OCI-LY1 (cell line): Measurements from ENCODE around the gene BHMT.

Experiments used
- H2AFZ ChIP-seq: fragments of 200-600 bp; sonication (generic), shearing (Covaris generic); 2 replicates; pipeline ENCODE4 v1.6.0; 2014; ENCODE audit warnings: antibody characterized with exemption, mild to moderate bottlenecking, low read length
- H3F3A ChIP-seq: fragments of 200-600 bp; sonication (generic), shearing (Covaris generic); 2 replicates; pipeline ENCODE4 v1.6.0; 2014; ENCODE audit warnings: mild to moderate bottlenecking, antibody characterized with exemption, low read length, moderate library complexity; ENCODE audit not compliant: insufficient read depth
- H3K27ac ChIP-seq: fragments of 200-600 bp; sonication (generic); 2 replicates; pipeline ENCODE4 v1.5.1; 2014; ENCODE audit warnings: low read length, mixed run types, mild to moderate bottlenecking, low read depth; ENCODE audit not compliant: poor library complexity, severe bottlenecking
- H3K27me3 ChIP-seq: fragments of 200-600 bp; sonication (generic); 2 replicates; pipeline ENCODE4 v1.6.0; 2014; ENCODE audit warnings: antibody characterized with exemption, mild to moderate bottlenecking, low read length, moderate library complexity; ENCODE audit not compliant: insufficient read depth
- H3K36me3 ChIP-seq: fragments of 200-600 bp; sonication (generic); 2 replicates; pipeline ENCODE4 v1.6.1; 2014; ENCODE audit warnings: mild to moderate bottlenecking, antibody characterized with exemption, low read length, moderate library complexity, mixed read lengths; ENCODE audit not compliant: insufficient read depth
- H3K4me1 ChIP-seq: fragments of 200-600 bp; sonication (generic); 2 replicates; pipeline ENCODE4 v1.5.1; 2014; ENCODE audit warnings: mild to moderate bottlenecking, low read length, moderate library complexity; ENCODE audit not compliant: insufficient read depth, severe bottlenecking
- H3K4me2 ChIP-seq: fragments of 200-600 bp; sonication (generic), shearing (Covaris generic); 2 replicates; pipeline ENCODE4 v1.6.1; 2014; ENCODE audit warnings: low read length
- H3K4me3 ChIP-seq: fragments of 200-600 bp; sonication (generic); 2 replicates; pipeline ENCODE4 v1.5.1; 2014; ENCODE audit warnings: low read length, low read depth, mild to moderate bottlenecking, mixed read lengths; ENCODE audit not compliant: poor library complexity, severe bottlenecking
- H3K79me2 ChIP-seq: fragments of 200-600 bp; shearing (Covaris generic); 2 replicates; pipeline ENCODE4 v1.6.1; 2016; ENCODE audit warnings: mixed run types, low read length, mixed read lengths; ENCODE audit not compliant: insufficient read depth
- H3K9ac ChIP-seq: fragments of 200-600 bp; sonication (generic), shearing (Covaris generic); 2 replicates; pipeline ENCODE4 v1.6.1; 2014; ENCODE audit warnings: mild to moderate bottlenecking, low read length, mixed read lengths
- H3K9me2 ChIP-seq: fragments of 200-600 bp; sonication (generic), shearing (Covaris generic); 2 replicates; pipeline ENCODE4 v1.6.1; 2014; ENCODE audit warnings: low read depth, mild to moderate bottlenecking, low read length, mixed read lengths
- H3K9me3 ChIP-seq: fragments of 200-600 bp; shearing (Covaris generic); 2 replicates; pipeline ENCODE4 v1.6.1; 2014; ENCODE audit warnings: low read length, mixed read lengths
- H4K20me1 ChIP-seq: fragments of 200-600 bp; sonication (generic), shearing (Covaris generic); 2 replicates; pipeline ENCODE4 v1.6.0; 2016; ENCODE audit warnings: mild to moderate bottlenecking, low read length; ENCODE audit not compliant: insufficient read depth
- EZH2 ChIP-seq: fragments of 200-600 bp; sonication (generic), shearing (Covaris generic); IDR thresholded peaks from 2 replicates; pipeline ENCODE4 v1.8.0; 2017; ENCODE audit warnings: borderline replicate concordance, mixed run types, mild to moderate bottlenecking, antibody characterized with exemption, low read length, moderate library complexity, mixed read lengths
- TF ChIP-seq, protein P1 (sequence below): fragments of 200-600 bp; sonication (generic), shearing (Covaris generic); IDR thresholded peaks from 2 replicates; pipeline ENCODE4 v1.5.1; 2017; ENCODE audit warnings: mild to moderate bottlenecking, antibody characterized with exemption, low read length, moderate library complexity, mixed read lengths

Gene BHMT

DNA sequence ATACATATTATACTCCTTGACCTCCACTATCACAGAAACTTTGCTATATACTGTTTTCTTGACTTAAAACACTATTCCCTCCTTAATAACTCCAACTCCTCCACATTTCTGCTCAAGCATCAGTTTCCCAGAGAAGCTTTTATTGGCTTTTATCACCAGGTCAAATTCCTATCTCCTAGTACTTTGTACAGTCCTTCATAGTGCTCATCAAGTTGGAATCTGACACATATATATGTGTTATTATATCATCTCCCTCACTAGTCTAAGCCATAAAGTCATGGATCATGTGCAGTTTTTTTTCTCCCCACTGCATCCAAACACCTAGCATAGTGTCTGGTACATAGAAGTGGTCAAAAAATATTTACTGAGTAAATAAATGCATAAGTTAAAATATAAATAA, 59.1 kb downstream of the BHMT start:
- no peaks in the 10 kb centered on the region for H3K36me3 ChIP-seq
- H3K9ac ChIP-seq, result no peak overlapping the region
- H3K4me2 ChIP-seq, result no peak overlapping the region
- no peak overlapping the region for H3K4me3 ChIP-seq
- H3K9me2 ChIP-seq, result no peaks in the 10 kb centered on the region
- no peaks in the 10 kb centered on the region for H3K79me2 ChIP-seq
- H3K4me1 ChIP-seq, result no peaks in the 10 kb centered on the region
- H3F3A ChIP-seq, result no peaks in the 10 kb centered on the region
- H2AFZ ChIP-seq, result no peak overlapping the region
- no peaks in the 10 kb centered on the region for H3K9me3 ChIP-seq
- no peaks in the 10 kb centered on the region for H3K27me3 ChIP-seq
- no peak for TF ChIP-seq EZH2
- TF ChIP-seq, protein P1, sequence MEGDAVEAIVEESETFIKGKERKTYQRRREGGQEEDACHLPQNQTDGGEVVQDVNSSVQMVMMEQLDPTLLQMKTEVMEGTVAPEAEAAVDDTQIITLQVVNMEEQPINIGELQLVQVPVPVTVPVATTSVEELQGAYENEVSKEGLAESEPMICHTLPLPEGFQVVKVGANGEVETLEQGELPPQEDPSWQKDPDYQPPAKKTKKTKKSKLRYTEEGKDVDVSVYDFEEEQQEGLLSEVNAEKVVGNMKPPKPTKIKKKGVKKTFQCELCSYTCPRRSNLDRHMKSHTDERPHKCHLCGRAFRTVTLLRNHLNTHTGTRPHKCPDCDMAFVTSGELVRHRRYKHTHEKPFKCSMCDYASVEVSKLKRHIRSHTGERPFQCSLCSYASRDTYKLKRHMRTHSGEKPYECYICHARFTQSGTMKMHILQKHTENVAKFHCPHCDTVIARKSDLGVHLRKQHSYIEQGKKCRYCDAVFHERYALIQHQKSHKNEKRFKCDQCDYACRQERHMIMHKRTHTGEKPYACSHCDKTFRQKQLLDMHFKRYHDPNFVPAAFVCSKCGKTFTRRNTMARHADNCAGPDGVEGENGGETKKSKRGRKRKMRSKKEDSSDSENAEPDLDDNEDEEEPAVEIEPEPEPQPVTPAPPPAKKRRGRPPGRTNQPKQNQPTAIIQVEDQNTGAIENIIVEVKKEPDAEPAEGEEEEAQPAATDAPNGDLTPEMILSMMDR, result no peak
- H4K20me1 ChIP-seq, result no peaks in the 10 kb centered on the region
- H3K27ac ChIP-seq, result no peak overlapping the region

DNA sequence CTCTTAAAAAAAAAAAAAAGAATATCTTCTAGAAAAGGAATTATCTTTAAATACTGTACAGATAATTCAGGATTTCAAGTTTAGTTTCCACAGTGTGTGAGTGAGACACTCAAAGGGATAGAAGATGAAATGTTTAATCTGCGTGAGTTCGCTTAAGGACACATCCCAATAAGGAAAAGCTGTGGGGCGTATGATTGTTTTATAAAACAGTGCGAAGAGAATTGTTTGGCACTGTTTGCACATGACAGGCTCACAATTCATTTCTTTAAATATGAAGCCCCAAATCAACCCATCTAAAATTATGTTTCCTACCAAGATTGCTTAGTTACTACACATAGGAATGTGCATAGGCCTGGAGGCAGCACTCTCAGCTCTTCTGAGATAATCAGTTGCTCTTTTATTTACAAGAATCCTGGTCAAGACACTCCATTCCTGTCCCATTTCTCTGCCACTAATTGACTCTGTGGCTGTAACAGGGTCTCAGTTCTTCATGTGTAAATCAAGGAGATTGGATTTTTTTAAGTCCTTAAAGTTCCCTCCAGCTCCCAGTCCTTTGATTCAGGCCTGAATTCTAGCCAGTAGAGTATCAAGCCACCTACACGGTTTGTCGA, 60.1 kb downstream of the BHMT start:
- TF ChIP-seq, protein P1, result no peak
- TF ChIP-seq EZH2, result no peak
- Histone ChIP-seq H3K27me3 (no peaks in the 10 kb centered on the region), H2AFZ (no peak overlapping the region), H3F3A (no peaks in the 10 kb centered on the region), H3K4me2 (no peak overlapping the region), H3K4me1 (no peaks in the 10 kb centered on the region), H4K20me1 (no peaks in the 10 kb centered on the region), H3K9me2 (no peaks in the 10 kb centered on the region), H3K9me3 (no peaks in the 10 kb centered on the region), H3K4me3 (no peak overlapping the region), H3K36me3 (no peaks in the 10 kb centered on the region), H3K27ac (no peak overlapping the region), H3K79me2 (no peaks in the 10 kb centered on the region), H3K9ac (no peak overlapping the region)

DNA sequence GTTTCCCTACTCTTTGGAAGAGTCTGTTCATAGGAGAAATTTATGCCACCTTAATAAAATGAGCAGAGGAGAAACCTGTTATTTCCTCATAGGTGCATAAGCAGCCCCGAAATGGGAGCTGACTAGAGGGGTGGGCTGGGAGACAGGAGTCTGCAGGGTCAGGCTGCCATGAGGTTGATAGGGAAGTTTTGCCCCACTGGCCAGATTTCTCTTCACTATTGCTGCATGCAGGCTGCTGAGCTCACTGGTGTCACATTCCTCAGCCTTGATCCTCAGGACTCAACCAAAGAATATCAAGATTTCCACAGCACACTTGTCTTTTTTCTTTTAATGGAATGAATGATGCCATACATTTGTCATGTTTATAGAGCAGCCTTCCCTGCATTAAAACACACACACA, 60.7 kb downstream of the BHMT start:
- Histone ChIP-seq H3K79me2 (no peaks in the 10 kb centered on the region), H3K4me2 (no peak overlapping the region), H3K9ac (no peak overlapping the region), H2AFZ (no peak overlapping the region), H4K20me1 (no peaks in the 10 kb centered on the region), H3K4me3 (no peak overlapping the region), H3K9me3 (no peaks in the 10 kb centered on the region), H3K9me2 (no peaks in the 10 kb centered on the region), H3K4me1 (no peaks in the 10 kb centered on the region), H3K36me3 (no peaks in the 10 kb centered on the region), H3K27me3 (no peaks in the 10 kb centered on the region), H3K27ac (no peak overlapping the region), H3F3A (no peaks in the 10 kb centered on the region)
- TF ChIP-seq EZH2, result no peak
- TF ChIP-seq, protein P1, result no peak
